CD4-positive, alpha-beta T cell treated with Interleukin-15 for 4 hours (primary cell): ENCODE data around the gene HMBS.

Experiments used
- DNase-seq: peaks from one replicate; pipeline ENCODE4 v3.0.0-alpha.2; 2020; ENCODE audit warnings: low spot score

HMBS gene

GRCh38 chr11:119067371-119068222 is 17.1 kb upstream of the HMBS start, which contains the start of gene VPS11:
VPS11 (plus strand) TSS chr11:119067818; CDS start chr11:119067824, 6 bp downstream.
- DNase-seq: peak; percentile 96

GRCh38 chr11:119077839-119078238 is 6.8 kb upstream of the HMBS start:
- DNase-seq: no peak

GRCh38 chr11:119078675-119079420 is 5.8 kb upstream of the HMBS start:
- no peak for DNase-seq

GRCh38 chr11:119081682-119082260 is 2.9 kb upstream of the HMBS start:
- no peak for DNase-seq

GRCh38 chr11:119085437-119085847 is 761 bp downstream of the HMBS start:
- DNase-seq: no peak

GRCh38 chr11:119087123-119087522 is 2.4 kb downstream of the HMBS start:
- no peak for DNase-seq

GRCh38 chr11:119087747-119088241 is 3.1 kb downstream of the HMBS start:
- no peak for DNase-seq

- no peak for DNase-seq
Measured at GRCh38 chr11:119088406-119088805, 3.7 kb downstream of the HMBS start.

- DNase-seq: no peak
Measured at GRCh38 chr11:119089319-119089718, 4.6 kb downstream of the HMBS start.

- no peak for DNase-seq
Measured at GRCh38 chr11:119091178-119091577, 6.5 kb downstream of the HMBS start.

GRCh38 chr11:119091966-119092879 is 7.5 kb downstream of the HMBS start:
- no peak for DNase-seq

- no peak for DNase-seq
Measured at GRCh38 chr11:119092880-119093842, 8.5 kb downstream of the HMBS start.

- peak; percentile 36 for DNase-seq
Measured at GRCh38 chr11:119093942-119094815, 9.5 kb downstream of the HMBS start.

- peak; percentile 59 for DNase-seq
Measured at GRCh38 chr11:119094816-119095065, 10.1 kb downstream of the HMBS start.

- DNase-seq: peak; percentile 100
Measured at GRCh38 chr11:119095066-119095880, 10.6 kb downstream of the HMBS start.

- no peak for DNase-seq
Measured at GRCh38 chr11:119099711-119100110, 15.0 kb downstream of the HMBS start.

- no peak for DNase-seq
Measured at GRCh38 chr11:119100246-119100970, 15.7 kb downstream of the HMBS start.
